ENCODE data around the gene NFIB. TPM values are rescaled to one million over a fixed set of nuclear protein-coding genes. Genes with fewer than 3 reads are reported as not detected.

Gene NFIB
- polyA plus RNA-seq, 1 of the 3 experiments (the other 2 are of a cell fraction): 9.2 TPM

GRCh38 chr9:14314424-14314928, 535 bp upstream of the NFIB start (continued):
- TF ChIP-seq GABPA (IDR thresholded peaks at IDR 0.05; ENCODE audit: low read depth) (no peak), FOXJ3 (CRISPR knock-in tag; IDR thresholded peaks at IDR 0.05) (no peak)

GRCh38 chr9:14313378-14313940, 482 bp downstream of the NFIB start:
- peak overlapping the region; percentile 91 to 95 for H3K4me3 ChIP-seq (ENCODE audit: low read depth in 2 of 2, low read length in 1 of 2)
- peak overlapping the region; percentile 90 to 99 for H3K27ac ChIP-seq (ENCODE audit: low read depth in 2 of 2, low read length in 1 of 2)
- H3F3A ChIP-seq (replicated peaks; ENCODE audit: insufficient read depth): peaks cover 6% of the 10 kb centered on the region
- no peaks in the 10 kb centered on the region for H3K36me3 ChIP-seq (replicated peaks in 1 of 2; ENCODE audit: control insufficient read depth in 1 of 2, insufficient read depth in 2 of 2, low read length in 1 of 2)
- H3K4me1 ChIP-seq (ENCODE audit: control insufficient read depth in 1 of 2, insufficient read depth in 2 of 2, low read depth in 1 of 2, low read length in 1 of 2): peaks cover 25 to 28% of the 10 kb centered on the region in 2 experiments
- H2AFZ ChIP-seq (ENCODE audit: low read depth): no peak overlapping the region
- ChIA-PET CTCF (interaction anchor here (0.9 to 1.0 kb wide), 2 partner anchors 19 to 886 kb away, joined by 3 to 4 read pairs; no protein-coding TSS in a partner anchor), POLR2A (interaction anchor here (0.8 to 1.4 kb wide), 2 partner anchors 10 to 216 kb away, joined by 3 to 4 read pairs; no protein-coding TSS in a partner anchor)
- under 1% methylated on average over 32 of the region's 33 CpGs for WGBS (ENCODE audit: low lambda C conversion rate)
- H4K20me1 ChIP-seq (ENCODE audit: insufficient read depth): peaks cover 34% of the 10 kb centered on the region
- peak overlapping the region; percentile 91 for H3K4me2 ChIP-seq
- H3K9me2 ChIP-seq: no peaks in the 10 kb centered on the region
- H3K27me3 ChIP-seq (ENCODE audit: insufficient read depth): no peaks in the 10 kb centered on the region
- no peak for TF ChIP-seq FOSL2 (IDR thresholded peaks at IDR 0.05; ENCODE audit: borderline replicate concordance, low read depth)
- no peak for TF ChIP-seq NRF1 (IDR thresholded peaks at IDR 0.05; ENCODE audit: low read depth, low read length)
- TF ChIP-seq POLR2AphosphoS5 (IDR thresholded peaks at IDR 0.05; ENCODE audit: low read depth, low read length): no peak
- no peak for TF ChIP-seq IRF3 (IDR thresholded peaks at IDR 0.05; ENCODE audit: low read depth, low read length)
- no peak for TF ChIP-seq ZBTB33 (IDR thresholded peaks at IDR 0.05; ENCODE audit: borderline replicate concordance, low read depth)
- no peak for TF ChIP-seq RAD21 (IDR thresholded peaks at IDR 0.05; ENCODE audit: low read length)
- TF ChIP-seq ELF1 (IDR thresholded peaks at IDR 0.05): no peak
- no peak; the same call in 1 of the 2 replicates for TF ChIP-seq MXI1 (IDR thresholded peaks at IDR 0.05; ENCODE audit: low read depth, low read length)
- TF ChIP-seq EP300 (IDR thresholded peaks at IDR 0.05; ENCODE audit: borderline replicate concordance in 1 of 2, low read depth in 1 of 2, low read length in 1 of 2): no peak
- no peak for TF ChIP-seq JUND (IDR thresholded peaks at IDR 0.05)
- no peak for TF ChIP-seq SMC3 (IDR thresholded peaks at IDR 0.05; ENCODE audit: low read depth, low read length)
- no peak for TF ChIP-seq CTCF (IDR thresholded peaks at IDR 0.05)
- TF ChIP-seq REST (IDR thresholded peaks at IDR 0.05; ENCODE audit: low read depth, low read length): no peak
- no peak for TF ChIP-seq CHD2 (IDR thresholded peaks at IDR 0.05; ENCODE audit: low read length, partially characterized antibody)
- no peak for TF ChIP-seq FOXJ3 (CRISPR knock-in tag; IDR thresholded peaks at IDR 0.05)
- TF ChIP-seq RFX5 (IDR thresholded peaks at IDR 0.05; ENCODE audit: low read length): no peak
- peaks cover 58% of the 10 kb centered on the region for H3K79me2 ChIP-seq (ENCODE audit: insufficient read depth)
- H3K9me3 ChIP-seq: no peaks in the 10 kb centered on the region
- H3K9ac ChIP-seq: peak overlapping the region; percentile 99
- no peak for DNase-seq

Data from SK-N-SH (cell line).